IMR-90 (cell line): ENCODE data around the gene HSPB7. TPM values are rescaled to one million over a fixed set of nuclear protein-coding genes. Genes with fewer than 3 reads are reported as not detected.

ENCODE experiments used
- ATAC-seq: fragments of 200-7000 bp; cut with Tn5 transposase; 2 replicates; pipeline ENCODE4 v1.9.1; 2020; ENCODE audit warnings: low read depth, mild to moderate bottlenecking, moderate library complexity
- BruUV-seq: library from RNA; stranded (reverse); fragments of 400-500 nt; replicated peaks from 2 replicates; lab custom pipeline; 2021; lab: Mats Ljungman, UMichigan
- CTCF ChIA-PET: fragments of 300-600 bp; formaldehyde crosslinking; extraction: SDS; loops from one replicate; lab custom pipeline; 2021; ENCODE audit warnings: antibody characterized with exemption; lab: Yijun Ruan, JAX
- POLR2A ChIA-PET: fragments of 300-600 bp; sonication (Branson Sonifier 250); formaldehyde crosslinking; loops from one replicate; lab custom pipeline; 2022; ENCODE audit warnings: antibody characterized with exemption; ENCODE audit not compliant: unreplicated experiment; lab: Charles Lee
- DNase-seq: peaks from one replicate; pipeline ENCODE4 v3.0.0; 2013
- H2AFZ ChIP-seq: replicated peaks from 2 replicates; pipeline ENCODE3; 2013; ENCODE audit warnings: low read length, mild to moderate bottlenecking; ENCODE audit not compliant: poor library complexity
- H2AK5ac ChIP-seq: 2 replicates; pipeline ENCODE4 v1.6.1; 2013; ENCODE audit warnings: low read depth, low read length, inconsistent platforms
- H2AK9ac ChIP-seq: replicated peaks from 2 replicates; pipeline ENCODE3; 2013; ENCODE audit warnings: mild to moderate bottlenecking, low read depth, low read length, moderate library complexity; ENCODE audit not compliant: poor library complexity
- H2BK120ac ChIP-seq: 2 replicates; pipeline ENCODE4 v1.6.1; 2013; ENCODE audit warnings: low read depth, low read length, inconsistent platforms
- H2BK15ac ChIP-seq: 3 replicates; pipeline ENCODE4 v1.6.1; 2013; ENCODE audit warnings: low read depth, low read length, inconsistent platforms
- H2BK20ac ChIP-seq: 2 replicates; pipeline ENCODE4 v1.6.1; 2013; ENCODE audit warnings: low read depth, mild to moderate bottlenecking, inconsistent platforms, low read length, moderate library complexity
- H2BK5ac ChIP-seq: 2 replicates; pipeline ENCODE4 v1.6.1; 2013; ENCODE audit warnings: mild to moderate bottlenecking, low read depth, low read length, inconsistent platforms; ENCODE audit not compliant: poor library complexity, severe bottlenecking
- H3K14ac ChIP-seq: replicated peaks from 2 replicates; pipeline ENCODE4 v1.6.1; 2013; ENCODE audit warnings: low read depth, low read length, inconsistent platforms
- H3K18ac ChIP-seq: 2 replicates; pipeline ENCODE4 v1.6.1; 2013; ENCODE audit warnings: low read depth, low read length, control low read depth
- H3K23ac ChIP-seq: 2 replicates; pipeline ENCODE4 v1.6.1; 2013; ENCODE audit warnings: low read depth, low read length, inconsistent platforms
- H3K27ac ChIP-seq: 2 replicates; pipeline ENCODE4 v1.5.1; 2013; ENCODE audit warnings: mild to moderate bottlenecking, control low read depth, low read length; ENCODE audit not compliant: insufficient read depth
- H3K27me3 ChIP-seq: 2 replicates; pipeline ENCODE4 v1.6.1; 2013; ENCODE audit warnings: low read length; ENCODE audit not compliant: control insufficient read depth, insufficient read depth
- H3K36me3 ChIP-seq: 2 replicates; pipeline ENCODE4 v1.6.1; 2013; ENCODE audit warnings: low read length, mixed read lengths; ENCODE audit not compliant: control insufficient read depth, insufficient read depth
- H3K4ac ChIP-seq: 2 replicates; pipeline ENCODE4 v1.6.1; 2013; ENCODE audit warnings: low read depth, low read length, inconsistent platforms
- H3K4me1 ChIP-seq: 2 replicates; pipeline ENCODE4 v1.6.1; 2013; ENCODE audit warnings: low read length, mixed read lengths; ENCODE audit not compliant: control insufficient read depth, insufficient read depth
- H3K4me2 ChIP-seq: 2 replicates; pipeline ENCODE4 v1.6.1; 2013; ENCODE audit warnings: low read depth, mild to moderate bottlenecking, control low read depth, low read length, moderate library complexity
- H3K4me3 ChIP-seq: 2 replicates; pipeline ENCODE4 v1.5.1; 2013; ENCODE audit warnings: low read depth, mild to moderate bottlenecking, control low read depth, low read length, moderate library complexity; ENCODE audit not compliant: insufficient read depth
- H3K56ac ChIP-seq: 2 replicates; pipeline ENCODE4 v1.6.1; 2013; ENCODE audit warnings: low read length, inconsistent platforms; ENCODE audit not compliant: insufficient read depth; ENCODE audit errors: extremely low read depth
- H3K79me1 ChIP-seq, 2 experiments: 2 replicates each; pipeline ENCODE4 v1.6.1; 2013; ENCODE audit warnings: low read length in 2 of 2, inconsistent platforms in 1 of 2, low read depth in 1 of 2
- H3K9ac ChIP-seq: 2 replicates; pipeline ENCODE4 v1.6.1; 2013; ENCODE audit warnings: low read depth, low read length, control low read depth
- H3K9me1 ChIP-seq: 2 replicates; pipeline ENCODE4 v1.6.1; 2013; ENCODE audit warnings: low read length, inconsistent platforms; ENCODE audit not compliant: insufficient read depth
- H3K9me3 ChIP-seq: 2 replicates; pipeline ENCODE4 v1.6.1; 2013; ENCODE audit warnings: low read length; ENCODE audit not compliant: control insufficient read depth, insufficient read depth
- H4K20me1 ChIP-seq: 2 replicates; pipeline ENCODE4 v1.6.1; 2013; ENCODE audit warnings: low read length, inconsistent platforms; ENCODE audit not compliant: insufficient read depth
- H4K5ac ChIP-seq: 2 replicates; pipeline ENCODE4 v1.6.1; 2013; ENCODE audit warnings: mild to moderate bottlenecking, low read depth, low read length, control low read depth
- H4K8ac ChIP-seq, 2 experiments: 2 replicates each; pipeline ENCODE4 v1.6.1; 2013; ENCODE audit warnings: low read depth in 2 of 2, low read length in 2 of 2, control low read depth in 1 of 2, inconsistent platforms in 1 of 2
- H4K91ac ChIP-seq: 2 replicates; pipeline ENCODE4 v1.6.1; 2013; ENCODE audit warnings: low read depth, low read length, inconsistent platforms; ENCODE audit not compliant: insufficient read depth
- BHLHE40 ChIP-seq: fragments of 150-350 bp; IDR thresholded peaks from 2 replicates; pipeline ENCODE4 v1.6.1; 2016; ENCODE audit warnings: mild to moderate bottlenecking, low read depth, low read length
- CEBPB ChIP-seq: IDR thresholded peaks from 2 replicates; pipeline ENCODE4 v1.6.1; 2012; ENCODE audit warnings: low read depth, low read length, improper control_type of control experiment
- CHD1 ChIP-seq: IDR thresholded peaks from 2 replicates; pipeline ENCODE4 v1.6.1; 2012; ENCODE audit warnings: low read depth, low read length, improper control_type of control experiment
- FOS ChIP-seq: fragments of 150-350 bp; IDR thresholded peaks from 2 replicates; pipeline ENCODE4 v1.6.1; 2016; ENCODE audit warnings: low read depth, low read length
- MAFK ChIP-seq: IDR thresholded peaks from 2 replicates; pipeline ENCODE4 v1.6.1; 2012; ENCODE audit warnings: low read depth, low read length, improper control_type of control experiment
- MAZ ChIP-seq: IDR thresholded peaks from 2 replicates; pipeline ENCODE4 v1.6.1; 2012; ENCODE audit warnings: low read depth, mild to moderate bottlenecking, low read length, improper control_type of control experiment, moderate library complexity, borderline replicate concordance
- MXI1 ChIP-seq: IDR thresholded peaks from 2 replicates; pipeline ENCODE4 v1.6.1; 2012; ENCODE audit warnings: low read depth, mild to moderate bottlenecking, low read length, moderate library complexity, borderline replicate concordance
- NFE2L2 ChIP-seq: fragments of 150-350 bp; IDR thresholded peaks from 2 replicates; pipeline ENCODE4 v1.6.1; 2016; ENCODE audit warnings: low read depth, mild to moderate bottlenecking, low read length
- POLR2A ChIP-seq: IDR thresholded peaks from 2 replicates; pipeline ENCODE4 v1.6.1; 2012; ENCODE audit warnings: mild to moderate bottlenecking, low read depth, low read length
- RAD21 ChIP-seq: IDR thresholded peaks from 2 replicates; pipeline ENCODE4 v1.6.1; 2012; ENCODE audit warnings: low read length, improper control_type of control experiment
- RCOR1 ChIP-seq: IDR thresholded peaks from 2 replicates; pipeline ENCODE4 v1.6.1; 2012; ENCODE audit warnings: mild to moderate bottlenecking, low read length, improper control_type of control experiment; ENCODE audit not compliant: insufficient replicate concordance
- RFX5 ChIP-seq: IDR thresholded peaks from 2 replicates; pipeline ENCODE4 v1.8.0; 2012; ENCODE audit warnings: low read depth, mild to moderate bottlenecking, low read length, moderate library complexity
- SMC3 ChIP-seq: fragments of 150-350 bp; IDR thresholded peaks from 2 replicates; pipeline ENCODE4 v1.6.1; 2016; ENCODE audit warnings: low read depth, mild to moderate bottlenecking, antibody characterized with exemption, low read length, moderate library complexity
- WGBS, 2 experiments: methylation state at CpG; one replicate each; pipeline versions ENCODE4 v1.1.5 to v1.1.7; 2013; ENCODE audit warnings: missing lambda C conversion rate in 2 of 2; ENCODE audit not compliant: insufficient read length in 1 of 2; ENCODE audit errors: extremely low coverage in 2 of 2; 5-methylcytosine and 5-hydroxymethylcytosine counted together
- dilution Hi-C: fragments of 300-500 bp; cut with HindIII; formaldehyde crosslinking; loops from one replicate; pipeline ENCODE4 v1.14.3; 2018; ENCODE audit warnings: low sequenced_read_pairs; ENCODE audit not compliant: unreplicated experiment
- in situ Hi-C: fragments of 300-500 bp; cut with MboI; formaldehyde crosslinking; loops from 3 replicates; pipeline ENCODE4 v1.14.3; 2019; ENCODE audit warnings: low sequenced_read_pairs, inconsistent platforms, mixed read lengths
- intact Hi-C: fragments of 100-400 bp; cut with micrococcal nuclease; formaldehyde crosslinking; loops from 2 replicates; pipeline ENCODE4 v1.10.0; 2022
- polyA plus RNA-seq, 3 experiments: library from polyadenylated mRNA; depleted of rRNA; stranded (reverse); fragments of >200 nt; gene quantifications; 2 replicates each; pipeline ENCODE4 v1.2.3, GENCODE V29; 2012; ENCODE audit warnings: low replicate concordance in 1 of 3
- total RNA-seq: library from RNA; depleted of rRNA; stranded (reverse); fragments of >200 nt; gene quantifications from 2 replicates; pipeline ENCODE4 v1.2.3, GENCODE V29; 2012
- TF ChIP-seq, protein P1 (sequence below): fragments of 150-350 bp; IDR thresholded peaks from 2 replicates; pipeline ENCODE4 v1.6.1; 2017; ENCODE audit warnings: mild to moderate bottlenecking, antibody characterized with exemption, low read length, low read depth
- TF ChIP-seq, protein P2 (sequence below): fragments of 150-350 bp; IDR thresholded peaks from 2 replicates; pipeline ENCODE4 v1.6.1; 2016; ENCODE audit warnings: low read depth, mild to moderate bottlenecking, low read length, moderate library complexity, borderline replicate concordance
- TF ChIP-seq, protein P3 (sequence below): conservative IDR thresholded peaks from 2 replicates; pipeline ENCODE4 v1.5.1; 2012; ENCODE audit warnings: mild to moderate bottlenecking, low read depth, low read length, improper control_type of control experiment

HSPB7 gene
- total and polyA plus RNA-seq, 2 of the 4 experiments (the other 2 are of a cell fraction) = 0.54 to 3.0 TPM

DNA sequence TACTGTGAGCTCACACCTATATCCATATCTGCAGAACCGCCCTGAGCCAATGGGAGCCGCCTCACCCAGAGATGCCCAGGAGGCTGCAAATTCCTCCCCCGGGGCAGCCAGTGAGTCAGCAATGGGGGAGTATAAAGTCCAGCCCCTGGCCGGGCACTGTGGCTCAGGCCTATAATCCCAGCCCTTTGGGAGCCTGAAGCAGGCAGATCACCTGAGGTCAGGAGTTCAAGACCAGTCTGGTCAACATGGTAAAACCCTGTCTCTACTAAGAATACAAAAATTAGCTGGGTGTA is 20.7 kb upstream of the HSPB7 start:
- Histone ChIP-seq H2BK5ac (no peak overlapping the region), H4K20me1 (no peaks in the 10 kb centered on the region), H3K4ac (no peak overlapping the region), H3K4me3 (no peak overlapping the region), H3K56ac (no peak overlapping the region), H4K5ac (no peak overlapping the region), H3K36me3 (no peaks in the 10 kb centered on the region), H2AK9ac (no peak overlapping the region), H3K9me1 (no peaks in the 10 kb centered on the region), H3K18ac (no peak overlapping the region), H3K27me3 (peaks cover 29% of the 10 kb centered on the region), H2AK5ac (no peak overlapping the region), H2AFZ (no peak overlapping the region), H2BK15ac (no peak overlapping the region), H3K4me1 (no peaks in the 10 kb centered on the region), H3K9me3 (no peaks in the 10 kb centered on the region), H3K9ac (no peak overlapping the region), H4K91ac (no peak overlapping the region), H3K4me2 (no peak overlapping the region), H4K8ac (no peak overlapping the region), H3K23ac (no peak overlapping the region), H2BK120ac (no peak overlapping the region), H3K79me1 (no peaks in the 10 kb centered on the region), H2BK20ac (no peak overlapping the region), H3K14ac (no peak overlapping the region), H3K27ac (no peak overlapping the region)
- ATAC-seq = no peak
- in situ Hi-C loops (no loop called here), intact Hi-C loops (no loop called here), dilution Hi-C loops (no loop called here)
- no peak for DNase-seq
- CTCF ChIA-PET = no interaction called here
- TF ChIP-seq, protein P1, sequence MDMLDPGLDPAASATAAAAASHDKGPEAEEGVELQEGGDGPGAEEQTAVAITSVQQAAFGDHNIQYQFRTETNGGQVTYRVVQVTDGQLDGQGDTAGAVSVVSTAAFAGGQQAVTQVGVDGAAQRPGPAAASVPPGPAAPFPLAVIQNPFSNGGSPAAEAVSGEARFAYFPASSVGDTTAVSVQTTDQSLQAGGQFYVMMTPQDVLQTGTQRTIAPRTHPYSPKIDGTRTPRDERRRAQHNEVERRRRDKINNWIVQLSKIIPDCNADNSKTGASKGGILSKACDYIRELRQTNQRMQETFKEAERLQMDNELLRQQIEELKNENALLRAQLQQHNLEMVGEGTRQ = no peak
- TF ChIP-seq FOS (no peak), BHLHE40 (no peak), MAFK (no peak), MAZ (no peak), RAD21 (no peak), SMC3 (no peak), POLR2A (no peak), CHD1 (no peak), NFE2L2 (no peak), CEBPB (no peak), RCOR1 (no peak), MXI1 (no peak), RFX5 (no peak)
- TF ChIP-seq, protein P2, sequence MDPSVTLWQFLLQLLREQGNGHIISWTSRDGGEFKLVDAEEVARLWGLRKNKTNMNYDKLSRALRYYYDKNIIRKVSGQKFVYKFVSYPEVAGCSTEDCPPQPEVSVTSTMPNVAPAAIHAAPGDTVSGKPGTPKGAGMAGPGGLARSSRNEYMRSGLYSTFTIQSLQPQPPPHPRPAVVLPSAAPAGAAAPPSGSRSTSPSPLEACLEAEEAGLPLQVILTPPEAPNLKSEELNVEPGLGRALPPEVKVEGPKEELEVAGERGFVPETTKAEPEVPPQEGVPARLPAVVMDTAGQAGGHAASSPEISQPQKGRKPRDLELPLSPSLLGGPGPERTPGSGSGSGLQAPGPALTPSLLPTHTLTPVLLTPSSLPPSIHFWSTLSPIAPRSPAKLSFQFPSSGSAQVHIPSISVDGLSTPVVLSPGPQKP = no peak
- TF ChIP-seq, protein P3, sequence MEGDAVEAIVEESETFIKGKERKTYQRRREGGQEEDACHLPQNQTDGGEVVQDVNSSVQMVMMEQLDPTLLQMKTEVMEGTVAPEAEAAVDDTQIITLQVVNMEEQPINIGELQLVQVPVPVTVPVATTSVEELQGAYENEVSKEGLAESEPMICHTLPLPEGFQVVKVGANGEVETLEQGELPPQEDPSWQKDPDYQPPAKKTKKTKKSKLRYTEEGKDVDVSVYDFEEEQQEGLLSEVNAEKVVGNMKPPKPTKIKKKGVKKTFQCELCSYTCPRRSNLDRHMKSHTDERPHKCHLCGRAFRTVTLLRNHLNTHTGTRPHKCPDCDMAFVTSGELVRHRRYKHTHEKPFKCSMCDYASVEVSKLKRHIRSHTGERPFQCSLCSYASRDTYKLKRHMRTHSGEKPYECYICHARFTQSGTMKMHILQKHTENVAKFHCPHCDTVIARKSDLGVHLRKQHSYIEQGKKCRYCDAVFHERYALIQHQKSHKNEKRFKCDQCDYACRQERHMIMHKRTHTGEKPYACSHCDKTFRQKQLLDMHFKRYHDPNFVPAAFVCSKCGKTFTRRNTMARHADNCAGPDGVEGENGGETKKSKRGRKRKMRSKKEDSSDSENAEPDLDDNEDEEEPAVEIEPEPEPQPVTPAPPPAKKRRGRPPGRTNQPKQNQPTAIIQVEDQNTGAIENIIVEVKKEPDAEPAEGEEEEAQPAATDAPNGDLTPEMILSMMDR = no peak
- 53% methylated on average over 2 of the region's 4 CpGs; no CpG with 5 or more reads in 1 of the 2 experiments for WGBS, 2 experiments
- BruUV-seq = no TSS peak
- POLR2A ChIA-PET = no interaction called here
